Smooth muscle cell of the umbilical artery (primary cell): Measurements from ENCODE around the gene GANC. TPM values are rescaled to one million over a fixed set of nuclear protein-coding genes. Genes with fewer than 3 reads are reported as not detected.

ENCODE experiments used
- total RNA-seq: library from RNA; depleted of rRNA; stranded (reverse); fragments of >200 nt; gene quantifications from 2 replicates; pipeline ENCODE4 v1.2.3, GENCODE V29; 2014

The GANC gene, protein sequence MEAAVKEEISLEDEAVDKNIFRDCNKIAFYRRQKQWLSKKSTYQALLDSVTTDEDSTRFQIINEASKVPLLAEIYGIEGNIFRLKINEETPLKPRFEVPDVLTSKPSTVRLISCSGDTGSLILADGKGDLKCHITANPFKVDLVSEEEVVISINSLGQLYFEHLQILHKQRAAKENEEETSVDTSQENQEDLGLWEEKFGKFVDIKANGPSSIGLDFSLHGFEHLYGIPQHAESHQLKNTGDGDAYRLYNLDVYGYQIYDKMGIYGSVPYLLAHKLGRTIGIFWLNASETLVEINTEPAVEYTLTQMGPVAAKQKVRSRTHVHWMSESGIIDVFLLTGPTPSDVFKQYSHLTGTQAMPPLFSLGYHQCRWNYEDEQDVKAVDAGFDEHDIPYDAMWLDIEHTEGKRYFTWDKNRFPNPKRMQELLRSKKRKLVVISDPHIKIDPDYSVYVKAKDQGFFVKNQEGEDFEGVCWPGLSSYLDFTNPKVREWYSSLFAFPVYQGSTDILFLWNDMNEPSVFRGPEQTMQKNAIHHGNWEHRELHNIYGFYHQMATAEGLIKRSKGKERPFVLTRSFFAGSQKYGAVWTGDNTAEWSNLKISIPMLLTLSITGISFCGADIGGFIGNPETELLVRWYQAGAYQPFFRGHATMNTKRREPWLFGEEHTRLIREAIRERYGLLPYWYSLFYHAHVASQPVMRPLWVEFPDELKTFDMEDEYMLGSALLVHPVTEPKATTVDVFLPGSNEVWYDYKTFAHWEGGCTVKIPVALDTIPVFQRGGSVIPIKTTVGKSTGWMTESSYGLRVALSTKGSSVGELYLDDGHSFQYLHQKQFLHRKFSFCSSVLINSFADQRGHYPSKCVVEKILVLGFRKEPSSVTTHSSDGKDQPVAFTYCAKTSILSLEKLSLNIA (N-terminal part only)
- 14.6 and 15.4 TPM in 2 replicates for total RNA-seq

DNA sequence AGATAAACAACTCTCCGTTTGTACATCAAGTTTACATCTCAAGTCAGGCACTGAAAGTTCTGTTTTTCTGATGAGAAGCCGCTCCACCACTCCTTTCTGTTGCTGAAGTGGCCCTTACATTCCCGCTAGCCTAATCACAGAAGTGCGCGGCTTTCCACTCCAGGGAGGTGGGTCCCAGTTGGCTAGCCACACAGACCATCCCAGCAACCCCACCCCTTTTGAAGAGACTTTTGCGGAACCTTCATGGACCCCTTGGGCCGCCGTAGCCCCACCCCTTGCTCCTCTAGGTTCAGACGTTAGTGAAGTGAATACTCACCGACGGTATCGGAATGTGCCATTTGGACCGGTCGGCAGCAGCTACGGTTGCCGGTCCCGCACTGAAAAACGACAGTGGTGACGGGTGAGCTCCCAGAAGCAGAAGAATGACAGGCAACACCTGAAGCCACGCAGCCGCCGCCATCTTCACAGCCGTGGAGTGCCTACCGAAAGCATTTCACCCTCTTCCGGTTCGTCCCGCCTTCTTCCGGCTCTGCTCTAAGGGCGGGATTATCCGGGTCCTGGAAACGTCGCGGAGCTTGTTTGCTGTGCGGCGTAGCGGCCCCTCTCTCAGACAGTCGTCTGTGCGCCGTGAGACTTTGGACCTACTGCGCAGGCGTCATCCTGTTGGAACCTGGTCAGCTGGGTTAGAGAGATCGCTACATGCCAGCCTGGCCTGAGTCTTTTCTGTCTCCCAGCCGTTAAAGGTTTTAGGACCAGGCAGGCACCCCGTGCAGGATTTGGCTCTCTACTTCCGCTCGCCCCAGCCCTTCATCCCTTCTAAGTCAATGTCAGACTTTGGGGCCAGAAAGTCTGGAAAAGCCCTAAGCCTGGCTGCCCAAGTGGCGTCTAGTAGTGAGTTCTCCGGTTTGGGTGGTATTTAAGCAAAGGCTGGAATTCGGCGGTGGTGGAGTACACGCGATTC, at the start of gene GANC, which contains the start of gene TMEM87A:
Gene GANC (plus strand): TSS at position 263 of the 961 bp plus-strand sequence. CDS start 1,281 bp downstream, outside the sequence.
Gene TMEM87A (minus strand): TSS at position 495 of the 961 bp plus-strand sequence. CDS start 35 bp downstream, at position 460.

DNA sequence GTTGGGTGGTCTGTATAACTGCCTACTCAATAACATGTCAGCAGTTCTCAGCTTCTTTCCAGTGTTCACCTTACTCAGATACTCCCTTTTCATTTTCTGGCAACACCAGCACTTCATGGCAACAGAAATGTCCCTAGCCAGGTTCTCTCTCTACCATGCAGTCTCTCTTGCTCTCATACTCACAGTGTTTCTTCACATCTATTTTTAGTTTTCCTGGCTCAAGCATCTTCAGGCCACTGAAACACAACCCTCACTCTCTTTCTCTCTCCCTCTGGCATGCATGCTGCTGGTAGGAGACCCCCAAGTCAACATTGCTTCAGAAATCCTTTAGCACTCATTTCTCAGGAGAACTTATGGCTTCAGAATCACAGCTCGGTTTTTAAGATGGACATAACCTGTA, 86.2 kb downstream of the GANC start, which contains the start of gene CAPN3:
Gene CAPN3 (plus strand): TSS at position 253 of the 400 bp plus-strand sequence. CDS start 305 bp downstream, outside the sequence.

Other genes starting within 250 kb of the GANC start
- not detected in 2 replicates for gene PLA2G4D, start 178.6 kb upstream of the GANC start, total RNA-seq
- not detected in 2 replicates for gene PLA2G4F, start 116.6 kb upstream of the GANC start, total RNA-seq
- gene VPS39, start 64.9 kb upstream of the GANC start, total RNA-seq, result 56.7 and 63.8 TPM in 2 replicates
- gene TMEM87A, start 232 bp downstream of the GANC start, total RNA-seq, result 58.4 and 71.6 TPM in 2 replicates
- gene CAPN3, start 86.3 kb downstream of the GANC start, total RNA-seq, result 0.74 and 4.2 TPM in 2 replicates
- gene ZNF106, start 217.9 kb downstream of the GANC start, total RNA-seq, result 76.3 and 97.4 TPM in 2 replicates
- 107 and 111 TPM in 2 replicates for gene SNAP23, start 222.4 kb downstream of the GANC start, total RNA-seq